Transverse colon (tissue), 4 donors: Measurements from ENCODE around the gene SDHB. TPM values are rescaled to one million over a fixed set of nuclear protein-coding genes. Genes with fewer than 3 reads are reported as not detected.

ENCODE experiments used
- DNase-seq: peaks from one replicate; pipeline ENCODE4 v3.0.0-alpha.2; 2019
- H3K27ac ChIP-seq, 4 donors: fragments of 200-600 bp; sonication (generic); 2 replicates each; pipeline ENCODE4 v1.5.1; 2016 to 2018; ENCODE audit warnings: inconsistent platforms in 4 of 4
- H3K27me3 ChIP-seq: fragments of 200-600 bp; sonication (generic); 2 replicates; pipeline ENCODE4 v1.5.1; 2017; ENCODE audit warnings: inconsistent platforms
- H3K36me3 ChIP-seq, 4 donors: fragments of 200-600 bp; sonication (generic); 2 replicates each; pipeline ENCODE4 v1.5.1; 2017 to 2019; ENCODE audit warnings: inconsistent platforms in 4 of 4
- H3K4me1 ChIP-seq, 4 donors: fragments of 200-600 bp; sonication (generic); 2 replicates each; pipeline ENCODE4 v1.5.1; 2017 to 2020; ENCODE audit warnings: inconsistent platforms in 4 of 4
- H3K4me3 ChIP-seq, 4 donors: fragments of 200-600 bp; sonication (generic); 1 replicate in 1 of 4; 2 replicates in 3 of 4; pipeline versions ENCODE4 v1.5.1 to v1.6.1; 2017 to 2019; ENCODE audit warnings: inconsistent platforms in 4 of 4
- H3K9me3 ChIP-seq, 2 donors: fragments of 200-600 bp; sonication (generic); 2 replicates each; pipeline ENCODE4 v1.5.1; 2017 to 2019; ENCODE audit warnings: inconsistent platforms in 2 of 2
- EP300 ChIP-seq: sonication (generic); formaldehyde crosslinking; IDR thresholded peaks from one replicate; pipeline ENCODE4 v1.6.1; 2017; ENCODE audit warnings: antibody characterized with exemption, low read depth
- POLR2A ChIP-seq: fragments of 450-650 bp; IDR thresholded peaks from one replicate; pipeline ENCODE4 v1.6.1; 2016; ENCODE audit warnings: antibody characterized with exemption, mild to moderate bottlenecking, moderate library complexity
- POLR2AphosphoS5 ChIP-seq, 3 donors: sonication (generic); formaldehyde crosslinking; IDR thresholded peaks; one replicate each; pipeline ENCODE4 v1.6.1; 2016; ENCODE audit warnings: antibody characterized with exemption in 3 of 3
- WGBS, 2 donors: methylation state at CpG; one replicate each; pipeline ENCODE4 v1.1.5; 2018; ENCODE audit warnings: low coverage in 1 of 2; 5-methylcytosine and 5-hydroxymethylcytosine counted together
- in situ Hi-C, 4 donors: fragments of 200-750 bp; cut with MboI; loops; one replicate each; pipeline versions ENCODE4 v1.15.0 to v1.15.1; 2017; ENCODE audit warnings: low sequenced_read_pairs in 3 of 4, low pct_ligation_motif_present in 1 of 4, low pct_unique_long_range_greater_than_20kb in 1 of 4
- intact Hi-C: fragments of 100-400 bp; cut with DNase I; formaldehyde crosslinking; loops from one replicate; pipeline ENCODE4 v1.15.1; 2023; ENCODE audit warnings: low total_unique reads
- total RNA-seq, 4 donors: library from RNA; depleted of rRNA; stranded (reverse); fragments of >200 nt; gene quantifications; one replicate each; pipeline ENCODE4 v1.1.0, GENCODE V29; 2016
- TF ChIP-seq, protein P1 (sequence below), 5 experiments: fragments of 200-600 bp in 3 of 5; fragments of 450-650 bp in 2 of 5; sonication (generic) in 3 of 5; IDR thresholded peaks; 1 replicate in 2 of 5; 2 replicates in 3 of 5; pipeline ENCODE4 v1.5.1; 2016 to 2017; ENCODE audit warnings: antibody characterized with exemption in 5 of 5, inconsistent platforms in 3 of 5, mild to moderate bottlenecking in 2 of 5, moderate library complexity in 1 of 5

SDHB gene
- total RNA-seq, 4 donors from 2014 or later = 98.7 to 266 (median 153) TPM

DNA sequence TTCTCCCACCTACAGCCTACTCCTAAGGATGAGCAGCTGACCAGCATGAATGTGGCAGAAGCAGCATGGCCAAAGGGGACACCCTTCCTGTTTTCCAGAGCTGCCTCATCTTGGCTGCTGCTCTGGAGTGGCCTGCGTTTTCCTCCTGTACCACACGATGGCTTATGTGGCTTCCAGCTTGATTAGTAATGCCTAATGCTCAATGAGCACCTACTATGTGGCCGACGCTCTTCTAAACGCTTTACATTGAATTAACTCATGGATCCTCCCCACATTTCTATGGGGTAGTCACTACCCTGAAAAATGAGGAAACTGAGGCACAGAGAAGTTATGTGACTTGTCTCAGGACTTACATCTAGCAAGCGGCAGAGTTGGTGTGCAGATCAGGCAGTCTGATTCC is 18.0 kb upstream of the SDHB start:
- no peak overlapping the region for H3K27ac ChIP-seq
- intact Hi-C loops = no loop called here
- H3K27me3 ChIP-seq = no peaks in the 10 kb centered on the region
- no peak overlapping the region for H3K4me3 ChIP-seq
- H3K36me3 ChIP-seq = peaks cover 0 to 19% (median 3%) of the 10 kb centered on the region in 4 donors
- H3K9me3 ChIP-seq = no peaks in the 10 kb centered on the region
- no peaks in the 10 kb centered on the region for H3K4me1 ChIP-seq
- TF ChIP-seq, protein P1, sequence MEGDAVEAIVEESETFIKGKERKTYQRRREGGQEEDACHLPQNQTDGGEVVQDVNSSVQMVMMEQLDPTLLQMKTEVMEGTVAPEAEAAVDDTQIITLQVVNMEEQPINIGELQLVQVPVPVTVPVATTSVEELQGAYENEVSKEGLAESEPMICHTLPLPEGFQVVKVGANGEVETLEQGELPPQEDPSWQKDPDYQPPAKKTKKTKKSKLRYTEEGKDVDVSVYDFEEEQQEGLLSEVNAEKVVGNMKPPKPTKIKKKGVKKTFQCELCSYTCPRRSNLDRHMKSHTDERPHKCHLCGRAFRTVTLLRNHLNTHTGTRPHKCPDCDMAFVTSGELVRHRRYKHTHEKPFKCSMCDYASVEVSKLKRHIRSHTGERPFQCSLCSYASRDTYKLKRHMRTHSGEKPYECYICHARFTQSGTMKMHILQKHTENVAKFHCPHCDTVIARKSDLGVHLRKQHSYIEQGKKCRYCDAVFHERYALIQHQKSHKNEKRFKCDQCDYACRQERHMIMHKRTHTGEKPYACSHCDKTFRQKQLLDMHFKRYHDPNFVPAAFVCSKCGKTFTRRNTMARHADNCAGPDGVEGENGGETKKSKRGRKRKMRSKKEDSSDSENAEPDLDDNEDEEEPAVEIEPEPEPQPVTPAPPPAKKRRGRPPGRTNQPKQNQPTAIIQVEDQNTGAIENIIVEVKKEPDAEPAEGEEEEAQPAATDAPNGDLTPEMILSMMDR (IDR thresholded peaks at IDR 0.05) = no peak
- DNase-seq = no peak
- WGBS, 2 donors = 75 to 78% methylated on average over 3 to 6 of the region's 6 CpGs
- in situ Hi-C loops = no loop called here

DNA sequence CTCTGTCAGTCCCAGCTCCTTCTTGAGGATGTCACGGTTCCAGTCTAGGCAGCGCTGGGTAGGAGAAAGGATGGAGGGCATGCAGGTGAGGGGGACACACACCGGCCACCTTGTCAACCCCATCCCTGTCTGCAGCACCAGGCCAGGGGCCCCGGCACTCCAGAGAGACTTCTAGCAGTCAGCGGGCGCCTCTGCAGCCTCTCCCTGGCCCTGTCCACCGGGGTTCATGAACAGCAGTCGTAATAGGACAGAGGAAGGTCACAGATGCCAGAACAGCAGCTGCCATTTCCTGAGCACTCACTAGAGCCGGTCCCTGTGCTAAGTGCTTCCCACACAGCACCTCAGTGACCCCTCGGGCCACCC is 16.3 kb upstream of the SDHB start:
- TF ChIP-seq POLR2AphosphoS5 (IDR thresholded peaks at IDR 0.05) (no peak), EP300 (no peak), POLR2A (no peak)
- TF ChIP-seq, protein P1 (IDR thresholded peaks at IDR 0.05) = no peak
- no peak overlapping the region for H3K27ac ChIP-seq
- H3K9me3 ChIP-seq = peaks cover 0 to 3% of the 10 kb centered on the region in 2 donors
- no peaks in the 10 kb centered on the region for H3K27me3 ChIP-seq
- H3K36me3 ChIP-seq = peaks cover 0 to 19% (median 3%) of the 10 kb centered on the region in 4 donors
- H3K4me3 ChIP-seq = no peak overlapping the region
- no peak for DNase-seq
- in situ Hi-C loops (no loop called here), intact Hi-C loops (no loop called here)
- WGBS, 2 donors = 70 to 81% methylated on average over 2 to 10 of the region's 10 CpGs
- no peaks in the 10 kb centered on the region for H3K4me1 ChIP-seq

DNA sequence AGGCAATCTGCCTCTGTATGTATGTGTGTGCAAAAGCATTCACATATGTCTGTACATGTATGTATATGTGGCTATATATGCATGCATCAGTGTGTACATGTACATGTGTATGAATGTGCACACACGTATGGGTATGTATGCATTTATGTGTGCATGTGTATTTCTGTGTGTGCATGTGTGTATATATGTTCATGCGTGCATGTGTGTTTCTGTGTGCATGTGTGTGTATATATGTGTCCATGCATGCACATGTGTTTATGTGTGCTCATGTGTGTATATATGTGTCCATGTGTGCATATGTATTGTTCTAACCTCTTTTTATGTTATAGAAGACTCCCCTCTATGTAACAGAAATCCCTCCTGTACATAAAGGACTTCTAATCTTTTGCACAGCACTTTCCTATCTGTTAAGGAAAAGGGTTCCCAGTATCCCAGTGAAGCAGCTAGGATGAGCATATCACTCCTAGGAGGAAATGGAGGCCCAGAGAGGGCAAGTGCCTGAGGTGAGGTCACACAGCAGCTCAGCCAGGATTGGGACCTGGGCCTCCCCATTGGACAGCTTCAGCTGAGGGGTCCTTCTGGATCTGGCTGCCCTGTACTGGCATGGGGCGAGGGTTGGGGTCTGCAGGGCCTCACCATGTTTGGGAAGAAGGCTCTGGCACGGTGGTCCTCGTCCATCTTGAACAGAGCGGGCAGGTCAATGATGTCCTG is 15.8 kb upstream of the SDHB start:
- Histone ChIP-seq H3K27ac (no peak overlapping the region), H3K36me3 (peaks cover 0 to 17% (median 3%) of the 10 kb centered on the region in 4 donors), H3K9me3 (peaks cover 0 to 7% of the 10 kb centered on the region in 2 donors), H3K27me3 (no peaks in the 10 kb centered on the region), H3K4me1 (no peaks in the 10 kb centered on the region), H3K4me3 (no peak overlapping the region)
- intact Hi-C loops = no loop called here
- TF ChIP-seq EP300 = no peak
- TF ChIP-seq, protein P1 (IDR thresholded peaks at IDR 0.05) = no peak
- no peak for DNase-seq
- 85% methylated on average over 6 of the region's 6 CpGs; no CpG with 5 or more reads in 1 of the 2 donors for WGBS, 2 donors
- in situ Hi-C loops = loop anchor here in 1 of 4 donors (10.0 kb wide), 1 partner anchor 265 kb away; no protein-coding TSS in a partner anchor

DNA sequence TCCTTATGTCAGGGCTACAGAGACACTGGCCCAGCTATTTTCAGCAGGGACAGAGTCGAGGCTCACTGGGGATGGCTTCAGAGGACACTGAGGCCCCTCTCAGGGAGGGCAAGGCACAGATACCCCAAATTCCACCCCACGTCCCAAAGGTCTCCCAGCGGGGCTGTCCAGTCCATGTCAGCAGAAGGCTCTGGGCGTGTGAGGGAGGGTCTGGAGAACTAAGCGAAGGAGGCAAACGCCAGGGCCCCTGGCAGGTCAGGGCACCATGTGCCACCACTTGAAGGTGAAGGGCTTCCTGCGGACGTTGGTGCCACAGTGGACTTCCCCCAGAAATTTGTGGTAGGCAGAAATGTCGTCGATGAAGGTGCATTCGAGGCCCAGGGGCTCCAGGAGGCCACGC is 15.0 kb upstream of the SDHB start:
- peaks cover 0 to 7% of the 10 kb centered on the region in 2 donors for H3K9me3 ChIP-seq
- peaks cover 0 to 14% (median 3%) of the 10 kb centered on the region in 4 donors for H3K36me3 ChIP-seq
- H3K4me3 ChIP-seq = no peak overlapping the region
- H3K27me3 ChIP-seq = no peaks in the 10 kb centered on the region
- H3K4me1 ChIP-seq = no peaks in the 10 kb centered on the region
- no peak overlapping the region for H3K27ac ChIP-seq
- 73% methylated on average over 12 of the region's 12 CpGs; no CpG with 5 or more reads in 1 of the 2 donors for WGBS, 2 donors
- DNase-seq = no peak
- no peak for TF ChIP-seq EP300
- TF ChIP-seq, protein P1 (IDR thresholded peaks at IDR 0.05) = no peak
- TF ChIP-seq POLR2AphosphoS5 (IDR thresholded peaks at IDR 0.05) = no peak
- TF ChIP-seq POLR2A = no peak
- intact Hi-C loops (no loop called here), in situ Hi-C loops (loop anchor here in 1 of 4 donors (10.0 kb wide), 1 partner anchor 266 kb away; no protein-coding TSS in a partner anchor)
